ENCODE results near the gene SLC6A7.
"Not testable (repeated sequence)": the region's sequence is repeated elsewhere in the genome, so short reads cannot be mapped to it uniquely, and the experiment has no call there.

Gene SLC6A7

DNA sequence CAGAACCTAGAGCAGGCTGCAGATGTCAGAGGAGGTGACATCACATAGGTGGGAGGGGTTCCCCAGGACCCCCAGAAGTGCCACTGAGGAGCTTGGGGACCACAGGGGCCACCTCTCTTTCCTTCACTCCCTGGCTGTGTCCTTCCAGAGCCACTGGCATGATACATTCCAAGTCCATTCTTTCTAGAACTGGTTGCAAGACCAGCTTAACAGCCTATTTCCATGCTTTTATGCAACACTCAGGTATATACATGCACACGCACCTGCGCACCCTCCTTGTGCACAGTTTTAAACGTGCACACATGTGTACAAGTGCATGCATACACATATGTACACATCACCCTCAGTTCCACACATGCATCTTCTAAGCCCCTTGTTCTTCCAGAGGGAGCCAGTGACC, 39.7 kb downstream of the SLC6A7 start:
- no peak overlapping the region for H3K4me3 ChIP-seq (ENCODE audit: low read depth, low read length)
- no peaks in the 10 kb centered on the region for H3K36me3 ChIP-seq (ENCODE audit: control insufficient read depth, insufficient read depth, low read length)
- no peaks in the 10 kb centered on the region for H3K9me3 ChIP-seq (ENCODE audit: control insufficient read depth, low read length)
- no peaks in the 10 kb centered on the region for H3K27me3 ChIP-seq (ENCODE audit: control insufficient read depth, insufficient read depth, low read length)
- no peak overlapping the region for H2AFZ ChIP-seq
- H3K4me2 ChIP-seq (ENCODE audit: low read length) = no peak overlapping the region
- TF ChIP-seq CTCF (IDR thresholded peaks at IDR 0.05) = no peak
- H3K27ac ChIP-seq = no peak overlapping the region
- H3K79me2 ChIP-seq = no peaks in the 10 kb centered on the region
- no peaks in the 10 kb centered on the region for H3K4me1 ChIP-seq
- no peak overlapping the region for H3K9ac ChIP-seq

DNA sequence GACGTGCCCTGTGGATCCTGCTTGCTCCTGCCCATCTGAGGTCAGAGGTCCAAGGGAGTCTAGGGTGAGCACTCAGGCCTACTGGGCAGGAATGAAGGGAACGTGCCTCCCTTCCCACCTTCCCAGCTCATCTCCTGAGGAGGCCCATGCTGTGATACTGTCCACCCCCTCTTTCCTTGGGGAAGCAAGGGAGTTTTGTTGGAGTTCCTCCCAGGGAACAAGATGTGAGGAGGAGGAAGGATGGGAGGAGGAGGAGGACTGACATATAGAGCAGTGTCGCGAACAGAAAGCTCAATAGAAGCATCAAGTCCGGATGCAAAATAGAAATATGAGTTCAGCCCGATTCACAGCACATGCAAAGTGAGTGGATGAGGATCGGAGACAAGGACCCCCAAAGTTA, 41.0 kb downstream of the SLC6A7 start:
- Histone ChIP-seq H3K27ac (no peak overlapping the region), H3K9me3 (ENCODE audit: control insufficient read depth, low read length) (no peaks in the 10 kb centered on the region), H3K79me2 (no peaks in the 10 kb centered on the region), H3K4me3 (ENCODE audit: low read depth, low read length) (no peak overlapping the region), H3K4me2 (ENCODE audit: low read length) (no peak overlapping the region), H2AFZ (no peak overlapping the region), H3K4me1 (no peaks in the 10 kb centered on the region), H3K36me3 (ENCODE audit: control insufficient read depth, insufficient read depth, low read length) (no peaks in the 10 kb centered on the region), H3K27me3 (ENCODE audit: control insufficient read depth, insufficient read depth, low read length) (no peaks in the 10 kb centered on the region), H3K9ac (no peak overlapping the region)
- TF ChIP-seq CTCF (IDR thresholded peaks at IDR 0.05) = no peak

GRCh38 chr5:150233706-150234105, 43.8 kb downstream of the SLC6A7 start:
- not testable (repeated sequence) for H3K4me3 ChIP-seq (ENCODE audit: low read depth, low read length); H3K79me2 ChIP-seq; H3K27ac ChIP-seq; H3K9ac ChIP-seq; H2AFZ ChIP-seq; H3K36me3 ChIP-seq (ENCODE audit: control insufficient read depth, insufficient read depth, low read length); H3K27me3 ChIP-seq (ENCODE audit: control insufficient read depth, insufficient read depth, low read length); H3K9me3 ChIP-seq (ENCODE audit: control insufficient read depth, low read length); H3K4me1 ChIP-seq; H3K4me2 ChIP-seq (ENCODE audit: low read length)

- no peak for TF ChIP-seq CTCF (IDR thresholded peaks at IDR 0.05)
- no peaks in the 10 kb centered on the region for H3K36me3 ChIP-seq (ENCODE audit: control insufficient read depth, insufficient read depth, low read length)
- no peaks in the 10 kb centered on the region for H3K27me3 ChIP-seq (ENCODE audit: control insufficient read depth, insufficient read depth, low read length)
- H3K4me2 ChIP-seq (ENCODE audit: low read length) = no peak overlapping the region
- no peak overlapping the region for H2AFZ ChIP-seq
- H3K27ac ChIP-seq = no peak overlapping the region
- H3K4me1 ChIP-seq = no peaks in the 10 kb centered on the region
- H3K9ac ChIP-seq = no peak overlapping the region
- no peaks in the 10 kb centered on the region for H3K9me3 ChIP-seq (ENCODE audit: control insufficient read depth, low read length)
- no peaks in the 10 kb centered on the region for H3K79me2 ChIP-seq
- no peak overlapping the region for H3K4me3 ChIP-seq (ENCODE audit: low read depth, low read length)
Observed at GRCh38 chr5:150234576-150235499, 45.0 kb downstream of the SLC6A7 start.

GRCh38 chr5:150235500-150235854, 45.6 kb downstream of the SLC6A7 start:
- H3K9ac ChIP-seq = no peak overlapping the region
- H3K36me3 ChIP-seq (ENCODE audit: control insufficient read depth, insufficient read depth, low read length) = no peaks in the 10 kb centered on the region
- TF ChIP-seq CTCF (IDR thresholded peaks at IDR 0.05) = no peak
- H3K27ac ChIP-seq = no peak overlapping the region
- H3K27me3 ChIP-seq (ENCODE audit: control insufficient read depth, insufficient read depth, low read length) = no peaks in the 10 kb centered on the region
- no peaks in the 10 kb centered on the region for H3K4me1 ChIP-seq
- no peaks in the 10 kb centered on the region for H3K9me3 ChIP-seq (ENCODE audit: control insufficient read depth, low read length)
- no peaks in the 10 kb centered on the region for H3K79me2 ChIP-seq
- no peak overlapping the region for H3K4me2 ChIP-seq (ENCODE audit: low read length)
- H2AFZ ChIP-seq = no peak overlapping the region
- H3K4me3 ChIP-seq (ENCODE audit: low read depth, low read length) = no peak overlapping the region

Data from parathyroid adenoma (tissue), 2 donors.